Measurements from ENCODE around the gene THOC6. TPM values are rescaled to one million over a fixed set of nuclear protein-coding genes. Genes with fewer than 3 reads are reported as not detected.
A peak's percentile ranks its signal among the peaks of the same experiment; 100 is the strongest.

THOC6 gene
- total RNA-seq, 1 experiment from 2014 or later: 76.5 TPM

DNA sequence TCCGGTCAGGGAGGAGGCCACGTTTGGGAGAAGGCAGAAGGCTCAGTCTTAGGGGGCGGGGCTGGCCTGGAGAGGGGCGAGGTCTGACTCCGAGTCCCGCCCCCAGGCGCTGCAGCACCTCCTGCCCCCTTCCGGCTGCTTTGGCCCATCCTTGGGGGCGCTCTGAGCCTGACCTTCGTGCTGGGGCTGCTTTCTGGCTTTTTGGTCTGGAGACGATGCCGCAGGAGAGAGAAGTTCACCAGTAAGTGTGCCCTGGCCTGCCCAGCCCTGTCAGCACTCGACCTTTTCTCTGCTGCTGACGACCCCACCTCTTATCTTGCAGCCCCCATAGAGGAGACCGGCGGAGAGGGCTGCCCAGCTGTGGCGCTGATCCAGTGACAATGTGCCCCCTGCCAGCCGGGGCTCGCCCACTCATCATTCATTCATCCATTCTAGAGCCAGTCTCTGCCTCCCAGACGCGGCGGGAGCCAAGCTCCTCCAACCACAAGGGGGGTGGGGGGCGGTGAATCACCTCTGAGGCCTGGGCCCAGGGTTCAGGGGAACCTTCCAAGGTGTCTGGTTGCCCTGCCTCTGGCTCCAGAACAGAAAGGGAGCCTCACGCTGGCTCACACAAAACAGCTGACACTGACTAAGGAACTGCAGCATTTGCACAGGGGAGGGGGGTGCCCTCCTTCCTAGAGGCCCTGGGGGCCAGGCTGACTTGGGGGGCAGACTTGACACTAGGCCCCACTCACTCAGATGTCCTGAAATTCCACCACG lies 2.2 kb upstream of the THOC6 start (continued):
- TF ChIP-seq, protein P1, sequence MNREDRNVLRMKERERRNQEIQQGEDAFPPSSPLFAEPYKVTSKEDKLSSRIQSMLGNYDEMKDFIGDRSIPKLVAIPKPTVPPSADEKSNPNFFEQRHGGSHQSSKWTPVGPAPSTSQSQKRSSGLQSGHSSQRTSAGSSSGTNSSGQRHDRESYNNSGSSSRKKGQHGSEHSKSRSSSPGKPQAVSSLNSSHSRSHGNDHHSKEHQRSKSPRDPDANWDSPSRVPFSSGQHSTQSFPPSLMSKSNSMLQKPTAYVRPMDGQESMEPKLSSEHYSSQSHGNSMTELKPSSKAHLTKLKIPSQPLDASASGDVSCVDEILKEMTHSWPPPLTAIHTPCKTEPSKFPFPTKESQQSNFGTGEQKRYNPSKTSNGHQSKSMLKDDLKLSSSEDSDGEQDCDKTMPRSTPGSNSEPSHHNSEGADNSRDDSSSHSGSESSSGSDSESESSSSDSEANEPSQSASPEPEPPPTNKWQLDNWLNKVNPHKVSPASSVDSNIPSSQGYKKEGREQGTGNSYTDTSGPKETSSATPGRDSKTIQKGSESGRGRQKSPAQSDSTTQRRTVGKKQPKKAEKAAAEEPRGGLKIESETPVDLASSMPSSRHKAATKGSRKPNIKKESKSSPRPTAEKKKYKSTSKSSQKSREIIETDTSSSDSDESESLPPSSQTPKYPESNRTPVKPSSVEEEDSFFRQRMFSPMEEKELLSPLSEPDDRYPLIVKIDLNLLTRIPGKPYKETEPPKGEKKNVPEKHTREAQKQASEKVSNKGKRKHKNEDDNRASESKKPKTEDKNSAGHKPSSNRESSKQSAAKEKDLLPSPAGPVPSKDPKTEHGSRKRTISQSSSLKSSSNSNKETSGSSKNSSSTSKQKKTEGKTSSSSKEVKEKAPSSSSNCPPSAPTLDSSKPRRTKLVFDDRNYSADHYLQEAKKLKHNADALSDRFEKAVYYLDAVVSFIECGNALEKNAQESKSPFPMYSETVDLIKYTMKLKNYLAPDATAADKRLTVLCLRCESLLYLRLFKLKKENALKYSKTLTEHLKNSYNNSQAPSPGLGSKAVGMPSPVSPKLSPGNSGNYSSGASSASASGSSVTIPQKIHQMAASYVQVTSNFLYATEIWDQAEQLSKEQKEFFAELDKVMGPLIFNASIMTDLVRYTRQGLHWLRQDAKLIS (CRISPR knock-in tag; IDR thresholded peaks at IDR 0.05; ENCODE audit: borderline replicate concordance): no peak; the same call in 1 of the 2 replicates
- TF ChIP-seq CREM (CRISPR knock-in tag; IDR thresholded peaks at IDR 0.05) (no peak), SP1 (CRISPR knock-in tag; conservative IDR thresholded peaks at IDR 0.05) (no peak; the same call in none of the 2 replicates), ZNF219 (CRISPR knock-in tag; IDR thresholded peaks at IDR 0.05; ENCODE audit: borderline replicate concordance) (no peak), TEAD1 (CRISPR knock-in tag; IDR thresholded peaks at IDR 0.05) (no peak), ZNF121 (CRISPR knock-in tag; IDR thresholded peaks at IDR 0.05) (no peak), NFYB (CRISPR knock-in tag; conservative IDR thresholded peaks at IDR 0.05; ENCODE audit: low read depth) (no peak), JUN (CRISPR knock-in tag; IDR thresholded peaks at IDR 0.05) (no peak), ZNF232 (CRISPR knock-in tag; IDR thresholded peaks at IDR 0.05) (peak; percentile 81; the same call in 1 of the 2 replicates), MXD4 (CRISPR knock-in tag; IDR thresholded peaks at IDR 0.05; ENCODE audit: borderline replicate concordance) (no peak), FOXK1 (CRISPR knock-in tag; IDR thresholded peaks at IDR 0.05) (no peak), FOXP1 (CRISPR knock-in tag; IDR thresholded peaks at IDR 0.05; ENCODE audit: borderline replicate concordance) (no peak; the same call in 1 of the 2 replicates), CREB1 (CRISPR knock-in tag; IDR thresholded peaks at IDR 0.05) (no peak), SMAD4 (CRISPR knock-in tag; IDR thresholded peaks at IDR 0.05) (no peak), CBFB (CRISPR knock-in tag; IDR thresholded peaks at IDR 0.05; ENCODE audit: low read depth) (0 out of 2 replicates have a peak, but pooled peaks have one; percentile 17)
- TF ChIP-seq, protein P2, sequence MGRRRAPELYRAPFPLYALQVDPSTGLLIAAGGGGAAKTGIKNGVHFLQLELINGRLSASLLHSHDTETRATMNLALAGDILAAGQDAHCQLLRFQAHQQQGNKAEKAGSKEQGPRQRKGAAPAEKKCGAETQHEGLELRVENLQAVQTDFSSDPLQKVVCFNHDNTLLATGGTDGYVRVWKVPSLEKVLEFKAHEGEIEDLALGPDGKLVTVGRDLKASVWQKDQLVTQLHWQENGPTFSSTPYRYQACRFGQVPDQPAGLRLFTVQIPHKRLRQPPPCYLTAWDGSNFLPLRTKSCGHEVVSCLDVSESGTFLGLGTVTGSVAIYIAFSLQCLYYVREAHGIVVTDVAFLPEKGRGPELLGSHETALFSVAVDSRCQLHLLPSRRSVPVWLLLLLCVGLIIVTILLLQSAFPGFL (CRISPR knock-in tag; IDR thresholded peaks at IDR 0.05; ENCODE audit: borderline replicate concordance): no peak
- TF ChIP-seq, protein P3, sequence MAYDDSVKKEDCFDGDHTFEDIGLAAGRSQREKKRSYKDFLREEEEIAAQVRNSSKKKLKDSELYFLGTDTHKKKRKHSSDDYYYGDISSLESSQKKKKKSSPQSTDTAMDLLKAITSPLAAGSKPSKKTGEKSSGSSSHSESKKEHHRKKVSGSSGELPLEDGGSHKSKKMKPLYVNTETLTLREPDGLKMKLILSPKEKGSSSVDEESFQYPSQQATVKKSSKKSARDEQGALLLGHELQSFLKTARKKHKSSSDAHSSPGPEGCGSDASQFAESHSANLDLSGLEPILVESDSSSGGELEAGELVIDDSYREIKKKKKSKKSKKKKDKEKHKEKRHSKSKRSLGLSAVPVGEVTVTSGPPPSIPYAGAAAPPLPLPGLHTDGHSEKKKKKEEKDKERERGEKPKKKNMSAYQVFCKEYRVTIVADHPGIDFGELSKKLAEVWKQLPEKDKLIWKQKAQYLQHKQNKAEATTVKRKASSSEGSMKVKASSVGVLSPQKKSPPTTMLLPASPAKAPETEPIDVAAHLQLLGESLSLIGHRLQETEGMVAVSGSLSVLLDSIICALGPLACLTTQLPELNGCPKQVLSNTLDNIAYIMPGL (CRISPR knock-in tag; IDR thresholded peaks at IDR 0.05): no peak; the same call in 1 of the 2 replicates
- TF ChIP-seq, protein P4, sequence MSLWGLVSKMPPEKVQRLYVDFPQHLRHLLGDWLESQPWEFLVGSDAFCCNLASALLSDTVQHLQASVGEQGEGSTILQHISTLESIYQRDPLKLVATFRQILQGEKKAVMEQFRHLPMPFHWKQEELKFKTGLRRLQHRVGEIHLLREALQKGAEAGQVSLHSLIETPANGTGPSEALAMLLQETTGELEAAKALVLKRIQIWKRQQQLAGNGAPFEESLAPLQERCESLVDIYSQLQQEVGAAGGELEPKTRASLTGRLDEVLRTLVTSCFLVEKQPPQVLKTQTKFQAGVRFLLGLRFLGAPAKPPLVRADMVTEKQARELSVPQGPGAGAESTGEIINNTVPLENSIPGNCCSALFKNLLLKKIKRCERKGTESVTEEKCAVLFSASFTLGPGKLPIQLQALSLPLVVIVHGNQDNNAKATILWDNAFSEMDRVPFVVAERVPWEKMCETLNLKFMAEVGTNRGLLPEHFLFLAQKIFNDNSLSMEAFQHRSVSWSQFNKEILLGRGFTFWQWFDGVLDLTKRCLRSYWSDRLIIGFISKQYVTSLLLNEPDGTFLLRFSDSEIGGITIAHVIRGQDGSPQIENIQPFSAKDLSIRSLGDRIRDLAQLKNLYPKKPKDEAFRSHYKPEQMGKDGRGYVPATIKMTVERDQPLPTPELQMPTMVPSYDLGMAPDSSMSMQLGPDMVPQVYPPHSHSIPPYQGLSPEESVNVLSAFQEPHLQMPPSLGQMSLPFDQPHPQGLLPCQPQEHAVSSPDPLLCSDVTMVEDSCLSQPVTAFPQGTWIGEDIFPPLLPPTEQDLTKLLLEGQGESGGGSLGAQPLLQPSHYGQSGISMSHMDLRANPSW (CRISPR knock-in tag; conservative IDR thresholded peaks at IDR 0.05; ENCODE audit: low read depth): no peak
- TF ChIP-seq, protein P5, sequence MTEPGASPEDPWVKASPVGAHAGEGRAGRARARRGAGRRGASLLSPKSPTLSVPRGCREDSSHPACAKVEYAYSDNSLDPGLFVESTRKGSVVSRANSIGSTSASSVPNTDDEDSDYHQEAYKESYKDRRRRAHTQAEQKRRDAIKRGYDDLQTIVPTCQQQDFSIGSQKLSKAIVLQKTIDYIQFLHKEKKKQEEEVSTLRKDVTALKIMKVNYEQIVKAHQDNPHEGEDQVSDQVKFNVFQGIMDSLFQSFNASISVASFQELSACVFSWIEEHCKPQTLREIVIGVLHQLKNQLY (CRISPR knock-in tag; IDR thresholded peaks at IDR 0.05): no peak
- TF ChIP-seq, protein P6, sequence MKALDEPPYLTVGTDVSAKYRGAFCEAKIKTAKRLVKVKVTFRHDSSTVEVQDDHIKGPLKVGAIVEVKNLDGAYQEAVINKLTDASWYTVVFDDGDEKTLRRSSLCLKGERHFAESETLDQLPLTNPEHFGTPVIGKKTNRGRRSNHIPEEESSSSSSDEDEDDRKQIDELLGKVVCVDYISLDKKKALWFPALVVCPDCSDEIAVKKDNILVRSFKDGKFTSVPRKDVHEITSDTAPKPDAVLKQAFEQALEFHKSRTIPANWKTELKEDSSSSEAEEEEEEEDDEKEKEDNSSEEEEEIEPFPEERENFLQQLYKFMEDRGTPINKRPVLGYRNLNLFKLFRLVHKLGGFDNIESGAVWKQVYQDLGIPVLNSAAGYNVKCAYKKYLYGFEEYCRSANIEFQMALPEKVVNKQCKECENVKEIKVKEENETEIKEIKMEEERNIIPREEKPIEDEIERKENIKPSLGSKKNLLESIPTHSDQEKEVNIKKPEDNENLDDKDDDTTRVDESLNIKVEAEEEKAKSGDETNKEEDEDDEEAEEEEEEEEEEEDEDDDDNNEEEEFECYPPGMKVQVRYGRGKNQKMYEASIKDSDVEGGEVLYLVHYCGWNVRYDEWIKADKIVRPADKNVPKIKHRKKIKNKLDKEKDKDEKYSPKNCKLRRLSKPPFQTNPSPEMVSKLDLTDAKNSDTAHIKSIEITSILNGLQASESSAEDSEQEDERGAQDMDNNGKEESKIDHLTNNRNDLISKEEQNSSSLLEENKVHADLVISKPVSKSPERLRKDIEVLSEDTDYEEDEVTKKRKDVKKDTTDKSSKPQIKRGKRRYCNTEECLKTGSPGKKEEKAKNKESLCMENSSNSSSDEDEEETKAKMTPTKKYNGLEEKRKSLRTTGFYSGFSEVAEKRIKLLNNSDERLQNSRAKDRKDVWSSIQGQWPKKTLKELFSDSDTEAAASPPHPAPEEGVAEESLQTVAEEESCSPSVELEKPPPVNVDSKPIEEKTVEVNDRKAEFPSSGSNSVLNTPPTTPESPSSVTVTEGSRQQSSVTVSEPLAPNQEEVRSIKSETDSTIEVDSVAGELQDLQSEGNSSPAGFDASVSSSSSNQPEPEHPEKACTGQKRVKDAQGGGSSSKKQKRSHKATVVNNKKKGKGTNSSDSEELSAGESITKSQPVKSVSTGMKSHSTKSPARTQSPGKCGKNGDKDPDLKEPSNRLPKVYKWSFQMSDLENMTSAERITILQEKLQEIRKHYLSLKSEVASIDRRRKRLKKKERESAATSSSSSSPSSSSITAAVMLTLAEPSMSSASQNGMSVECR (CRISPR knock-in tag; IDR thresholded peaks at IDR 0.05; ENCODE audit: borderline replicate concordance): no peak
- TF ChIP-seq, protein P7, sequence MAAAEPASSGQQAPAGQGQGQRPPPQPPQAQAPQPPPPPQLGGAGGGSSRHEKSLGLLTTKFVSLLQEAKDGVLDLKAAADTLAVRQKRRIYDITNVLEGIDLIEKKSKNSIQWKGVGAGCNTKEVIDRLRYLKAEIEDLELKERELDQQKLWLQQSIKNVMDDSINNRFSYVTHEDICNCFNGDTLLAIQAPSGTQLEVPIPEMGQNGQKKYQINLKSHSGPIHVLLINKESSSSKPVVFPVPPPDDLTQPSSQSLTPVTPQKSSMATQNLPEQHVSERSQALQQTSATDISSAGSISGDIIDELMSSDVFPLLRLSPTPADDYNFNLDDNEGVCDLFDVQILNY (CRISPR knock-in tag; IDR thresholded peaks at IDR 0.05): 0 out of 2 replicates have a peak, but pooled peaks have one; percentile 65
- TF ChIP-seq, protein P8, sequence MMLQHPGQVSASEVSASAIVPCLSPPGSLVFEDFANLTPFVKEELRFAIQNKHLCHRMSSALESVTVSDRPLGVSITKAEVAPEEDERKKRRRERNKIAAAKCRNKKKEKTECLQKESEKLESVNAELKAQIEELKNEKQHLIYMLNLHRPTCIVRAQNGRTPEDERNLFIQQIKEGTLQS (CRISPR knock-in tag; conservative IDR thresholded peaks at IDR 0.05): no peak

Measured in WTC11 (cell line).